Lower leg skin (tissue), 3 donors: ENCODE data around the gene LRTM2.

Source experiments
- POLR2A ChIP-seq, 2 donors: fragments of 450-650 bp; IDR thresholded peaks; one replicate each; pipeline ENCODE4 v1.6.1; 2016 to 2017; ENCODE audit warnings: antibody characterized with exemption in 2 of 2, mild to moderate bottlenecking in 1 of 2, moderate library complexity in 1 of 2
- TF ChIP-seq, protein P1 (sequence below), 3 donors: fragments of 450-650 bp; IDR thresholded peaks; one replicate each; pipeline ENCODE4 v1.5.1; 2016; ENCODE audit warnings: antibody characterized with exemption in 3 of 3, mild to moderate bottlenecking in 3 of 3, moderate library complexity in 2 of 3

GRCh38 chr12:1877169-1877878 is 57.0 kb downstream of the LRTM2 start:
- TF ChIP-seq, protein P1, sequence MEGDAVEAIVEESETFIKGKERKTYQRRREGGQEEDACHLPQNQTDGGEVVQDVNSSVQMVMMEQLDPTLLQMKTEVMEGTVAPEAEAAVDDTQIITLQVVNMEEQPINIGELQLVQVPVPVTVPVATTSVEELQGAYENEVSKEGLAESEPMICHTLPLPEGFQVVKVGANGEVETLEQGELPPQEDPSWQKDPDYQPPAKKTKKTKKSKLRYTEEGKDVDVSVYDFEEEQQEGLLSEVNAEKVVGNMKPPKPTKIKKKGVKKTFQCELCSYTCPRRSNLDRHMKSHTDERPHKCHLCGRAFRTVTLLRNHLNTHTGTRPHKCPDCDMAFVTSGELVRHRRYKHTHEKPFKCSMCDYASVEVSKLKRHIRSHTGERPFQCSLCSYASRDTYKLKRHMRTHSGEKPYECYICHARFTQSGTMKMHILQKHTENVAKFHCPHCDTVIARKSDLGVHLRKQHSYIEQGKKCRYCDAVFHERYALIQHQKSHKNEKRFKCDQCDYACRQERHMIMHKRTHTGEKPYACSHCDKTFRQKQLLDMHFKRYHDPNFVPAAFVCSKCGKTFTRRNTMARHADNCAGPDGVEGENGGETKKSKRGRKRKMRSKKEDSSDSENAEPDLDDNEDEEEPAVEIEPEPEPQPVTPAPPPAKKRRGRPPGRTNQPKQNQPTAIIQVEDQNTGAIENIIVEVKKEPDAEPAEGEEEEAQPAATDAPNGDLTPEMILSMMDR (IDR thresholded peaks at IDR 0.05) = no peak
- no peak for TF ChIP-seq POLR2A (IDR thresholded peaks at IDR 0.05)
